NT2/D1 (cell line): ENCODE results near the gene KCP.

Experiments used
- YY1 ChIP-seq: IDR thresholded peaks from 2 replicates; pipeline ENCODE4 v1.6.1; 2011; ENCODE audit not compliant: insufficient read length, insufficient read depth
- ZNF274 ChIP-seq: IDR thresholded peaks from 2 replicates; pipeline ENCODE4 v1.6.1; 2011; ENCODE audit warnings: mild to moderate bottlenecking, low read depth, low read length

DNA sequence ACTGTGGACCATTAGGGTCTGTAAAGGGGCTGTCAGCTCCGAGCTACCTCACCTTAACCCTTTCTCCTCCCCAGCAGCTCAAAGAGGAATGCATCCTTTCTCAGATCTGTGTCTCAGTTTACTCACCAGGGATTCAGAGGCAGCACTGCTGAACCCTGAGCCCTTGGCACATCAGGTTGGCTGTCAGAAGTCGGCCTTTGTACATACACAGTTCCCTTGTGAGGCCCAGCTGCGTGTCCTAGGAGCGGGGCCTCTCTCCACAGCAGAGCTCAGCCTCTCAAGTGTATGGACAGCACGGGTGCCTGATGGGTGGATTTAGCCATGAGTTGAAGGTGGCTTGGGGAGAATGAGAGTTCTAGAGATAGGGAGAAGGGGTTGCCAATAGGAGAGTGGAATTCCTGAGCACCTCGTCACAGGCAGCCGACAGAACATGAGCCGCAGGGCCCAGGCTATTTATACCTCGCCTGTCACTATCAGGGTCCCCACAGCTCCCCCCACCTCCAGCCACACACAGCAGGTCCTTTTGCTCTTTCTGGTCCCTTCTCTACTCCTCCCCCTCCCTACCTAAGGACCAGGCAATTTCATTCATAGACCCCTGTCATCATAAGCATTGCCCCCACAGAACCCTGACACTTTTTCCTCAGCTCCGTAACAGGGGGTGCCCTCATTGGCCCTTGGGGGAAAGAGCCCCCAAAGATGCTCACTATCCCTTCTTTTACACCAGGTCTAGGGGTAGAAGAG, 82.4 kb downstream of the KCP start:
- TF ChIP-seq YY1 (no peak), ZNF274 (no peak)
